HUES6 (cell line): ENCODE measurements around the gene TTC4.

ENCODE experiments used
- H3K27ac ChIP-seq: 2 replicates; pipeline ENCODE4 v1.7.0; 2013; ENCODE audit warnings: low read depth, mild to moderate bottlenecking, low read length, inconsistent platforms
- H3K27me3 ChIP-seq: 2 replicates; pipeline ENCODE4 v1.6.1; 2013; ENCODE audit warnings: low read length; ENCODE audit not compliant: control insufficient read depth, insufficient read depth
- H3K36me3 ChIP-seq: 2 replicates; pipeline ENCODE4 v1.6.1; 2013; ENCODE audit warnings: low read length; ENCODE audit not compliant: control insufficient read depth, insufficient read depth
- H3K4me1 ChIP-seq: 2 replicates; pipeline ENCODE4 v1.6.1; 2013; ENCODE audit warnings: low read length; ENCODE audit not compliant: control insufficient read depth, insufficient read depth
- H3K4me3 ChIP-seq: 2 replicates; pipeline ENCODE4 v1.5.1; 2013; ENCODE audit warnings: low read depth, low read length
- H3K9ac ChIP-seq: one replicate; pipeline ENCODE4 v1.6.1; 2013; ENCODE audit warnings: mild to moderate bottlenecking, low read length
- H3K9me3 ChIP-seq: 2 replicates; pipeline ENCODE4 v1.6.1; 2013; ENCODE audit warnings: low read depth, low read length; ENCODE audit not compliant: control insufficient read depth, insufficient read depth

The TTC4 gene

GRCh38 chr1:54723985-54724384 is 8.3 kb downstream of the TTC4 start:
- H3K4me3 ChIP-seq: no peak overlapping the region
- H3K9me3 ChIP-seq: no peaks in the 10 kb centered on the region
- H3K27me3 ChIP-seq: no peaks in the 10 kb centered on the region
- H3K4me1 ChIP-seq: peaks cover 9% of the 10 kb centered on the region; the same call in 1 of the 2 replicates
- peaks cover 91% of the 10 kb centered on the region for H3K36me3 ChIP-seq
- no peak overlapping the region for H3K9ac ChIP-seq
- no peak overlapping the region for H3K27ac ChIP-seq

- Histone ChIP-seq H3K27ac (no peak overlapping the region), H3K9ac (no peak overlapping the region), H3K9me3 (no peaks in the 10 kb centered on the region), H3K4me1 (peaks cover 9% of the 10 kb centered on the region; the same call in 1 of the 2 replicates), H3K36me3 (peaks cover 92% of the 10 kb centered on the region), H3K27me3 (no peaks in the 10 kb centered on the region), H3K4me3 (no peak overlapping the region)
Observed at GRCh38 chr1:54724771-54725170, 9.1 kb downstream of the TTC4 start.

DNA sequence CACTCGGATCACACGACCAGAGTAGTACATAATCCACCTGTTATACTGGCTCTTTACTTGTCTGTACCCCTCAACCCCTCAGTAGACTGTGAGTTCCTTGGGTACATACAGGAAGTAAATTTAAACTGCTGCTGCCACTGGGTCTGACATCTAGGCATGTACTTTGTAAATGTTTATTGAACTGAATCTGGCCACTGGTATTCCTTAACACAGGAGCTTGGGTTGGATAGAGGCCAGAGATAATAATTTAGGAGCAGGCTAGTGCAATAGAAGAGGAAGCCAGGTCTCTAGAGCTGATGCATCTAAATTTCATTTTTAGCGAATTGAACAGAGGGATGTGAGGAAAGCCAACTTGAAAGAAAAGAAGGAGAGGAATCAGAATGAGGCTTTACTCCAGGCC is 12.4 kb downstream of the TTC4 start:
- Histone ChIP-seq H3K27ac (no peak overlapping the region), H3K4me1 (no peaks in the 10 kb centered on the region), H3K9ac (no peak overlapping the region), H3K27me3 (no peaks in the 10 kb centered on the region), H3K36me3 (peaks cover 88% of the 10 kb centered on the region), H3K4me3 (no peak overlapping the region), H3K9me3 (no peaks in the 10 kb centered on the region)

DNA sequence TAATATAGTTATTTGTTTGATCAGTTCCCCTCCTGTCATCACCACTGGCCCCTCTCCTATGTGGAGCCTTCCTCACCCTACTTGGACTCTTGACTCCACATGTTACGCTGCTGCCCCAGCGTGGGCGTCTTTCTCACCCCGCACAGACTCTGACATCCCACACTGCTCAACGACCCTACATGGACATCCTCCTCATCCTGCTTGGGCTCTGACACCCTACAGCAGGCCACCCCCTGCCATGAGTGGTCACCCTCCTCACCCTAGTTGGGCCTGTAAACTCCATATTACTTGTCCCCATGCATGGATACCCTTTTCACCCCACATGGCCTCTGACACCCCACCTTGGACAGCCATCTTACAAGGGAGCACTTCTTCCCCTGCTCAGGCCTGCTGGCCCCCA is 21.0 kb downstream of the TTC4 start:
- Histone ChIP-seq H3K36me3 (peaks cover 76% of the 10 kb centered on the region), H3K27me3 (no peaks in the 10 kb centered on the region), H3K9ac (no peak overlapping the region), H3K27ac (no peak overlapping the region), H3K9me3 (no peaks in the 10 kb centered on the region), H3K4me1 (no peaks in the 10 kb centered on the region), H3K4me3 (no peak overlapping the region)

GRCh38 chr1:54738244-54738643 is 22.6 kb downstream of the TTC4 start:
- Histone ChIP-seq H3K9me3 (no peaks in the 10 kb centered on the region), H3K27me3 (no peaks in the 10 kb centered on the region), H3K36me3 (peaks cover 82% of the 10 kb centered on the region), H3K9ac (no peak overlapping the region), H3K27ac (no peak overlapping the region), H3K4me1 (peaks cover under 1% of the 10 kb centered on the region; the same call in 1 of the 2 replicates), H3K4me3 (no peak overlapping the region)

DNA sequence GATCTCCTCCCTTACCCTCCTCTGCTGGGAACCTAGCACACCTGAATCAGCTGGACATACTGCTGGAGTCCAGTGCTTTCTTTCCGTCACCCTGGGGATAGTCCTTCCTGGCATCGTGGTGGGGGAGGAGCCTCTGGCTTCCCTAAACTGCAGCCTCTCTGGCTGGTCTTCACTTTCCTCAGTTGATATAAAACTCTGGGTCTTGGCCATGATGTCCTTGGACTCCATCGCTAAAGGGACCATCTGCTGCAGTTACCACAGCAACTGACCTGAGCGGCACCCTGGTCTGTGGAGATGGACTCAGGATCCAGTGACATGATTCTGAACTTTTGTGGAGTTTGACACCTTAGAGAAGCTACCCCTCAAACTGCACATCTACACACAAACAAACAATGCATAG is 25.9 kb downstream of the TTC4 start:
- Histone ChIP-seq H3K27ac (no peak overlapping the region), H3K4me1 (peaks cover 3% of the 10 kb centered on the region; the same call in 1 of the 2 replicates), H3K27me3 (no peaks in the 10 kb centered on the region), H3K4me3 (no peak overlapping the region), H3K9ac (no peak overlapping the region), H3K36me3 (peaks cover 64% of the 10 kb centered on the region), H3K9me3 (no peaks in the 10 kb centered on the region; the same call in 1 of the 2 replicates)

DNA sequence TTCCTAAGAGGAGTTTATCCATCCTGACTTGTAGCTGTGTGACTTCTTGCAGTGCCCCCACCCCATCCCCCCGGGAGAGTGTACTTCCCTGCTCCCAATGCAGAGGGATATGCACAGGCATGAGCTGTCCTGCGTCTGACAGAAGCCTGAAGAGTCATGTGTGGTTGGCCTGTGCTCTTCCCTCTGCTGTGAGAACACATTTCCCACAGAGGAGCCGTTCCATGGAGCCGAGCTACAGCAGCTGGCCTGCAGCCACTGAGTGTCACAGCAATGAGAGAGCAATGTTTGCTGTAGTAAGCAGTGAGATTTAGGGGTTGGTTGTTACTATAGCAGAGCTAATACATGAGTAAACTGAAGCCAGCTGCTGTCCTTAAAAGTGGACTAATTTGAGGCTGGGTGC is 26.6 kb downstream of the TTC4 start:
- Histone ChIP-seq H3K9me3 (no peaks in the 10 kb centered on the region; the same call in 1 of the 2 replicates), H3K36me3 (peaks cover 56% of the 10 kb centered on the region), H3K27me3 (no peaks in the 10 kb centered on the region), H3K9ac (no peak overlapping the region), H3K27ac (no peak overlapping the region), H3K4me1 (peaks cover 3% of the 10 kb centered on the region; the same call in 1 of the 2 replicates), H3K4me3 (no peak overlapping the region)

- H3K27ac ChIP-seq: no peak overlapping the region
- no peak overlapping the region for H3K9ac ChIP-seq
- peaks cover 45% of the 10 kb centered on the region for H3K36me3 ChIP-seq
- no peaks in the 10 kb centered on the region; the same call in 1 of the 2 replicates for H3K9me3 ChIP-seq
- H3K4me3 ChIP-seq: no peak overlapping the region
- peaks cover 3% of the 10 kb centered on the region; the same call in 1 of the 2 replicates for H3K4me1 ChIP-seq
- no peaks in the 10 kb centered on the region for H3K27me3 ChIP-seq
Observed at GRCh38 chr1:54743416-54744226, 28.0 kb downstream of the TTC4 start.

- H3K9me3 ChIP-seq: no peaks in the 10 kb centered on the region; the same call in 1 of the 2 replicates
- H3K27ac ChIP-seq: no peak overlapping the region
- peaks cover 3% of the 10 kb centered on the region; the same call in 1 of the 2 replicates for H3K4me1 ChIP-seq
- H3K27me3 ChIP-seq: no peaks in the 10 kb centered on the region
- H3K9ac ChIP-seq: no peak overlapping the region
- H3K36me3 ChIP-seq: peaks cover 38% of the 10 kb centered on the region
- H3K4me3 ChIP-seq: no peak overlapping the region
Observed at GRCh38 chr1:54744696-54745095, 29.0 kb downstream of the TTC4 start.

- no peak overlapping the region for H3K9ac ChIP-seq
- H3K4me1 ChIP-seq: peaks cover 3% of the 10 kb centered on the region; the same call in 1 of the 2 replicates
- no peaks in the 10 kb centered on the region; the same call in 1 of the 2 replicates for H3K27me3 ChIP-seq
- no peak overlapping the region for H3K27ac ChIP-seq
- peaks cover 32% of the 10 kb centered on the region for H3K36me3 ChIP-seq
- H3K4me3 ChIP-seq: no peak overlapping the region
- no peaks in the 10 kb centered on the region; the same call in 1 of the 2 replicates for H3K9me3 ChIP-seq
Observed at GRCh38 chr1:54745274-54745673, 29.6 kb downstream of the TTC4 start.

DNA sequence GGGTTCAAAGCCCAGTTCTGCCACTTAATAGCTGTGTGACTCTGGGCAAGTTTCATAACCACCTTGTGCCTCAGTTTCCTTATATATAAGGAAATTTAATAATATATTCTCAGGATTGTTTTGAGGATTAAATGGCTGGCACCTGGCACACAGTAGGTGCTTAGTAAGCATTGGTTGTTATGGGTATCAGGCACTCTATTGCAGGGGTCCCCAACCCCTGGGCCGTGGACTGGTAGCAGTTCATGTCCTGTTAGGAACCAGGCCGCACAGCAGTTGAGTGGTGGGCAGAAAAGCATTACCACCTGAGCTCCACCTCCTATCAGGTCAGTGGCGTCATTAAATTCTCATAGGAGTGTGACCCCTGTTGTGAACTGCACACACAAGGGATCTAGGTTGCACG is 30.2 kb downstream of the TTC4 start:
- peaks cover 3% of the 10 kb centered on the region; the same call in 1 of the 2 replicates for H3K4me1 ChIP-seq
- H3K36me3 ChIP-seq: peaks cover 27% of the 10 kb centered on the region
- no peaks in the 10 kb centered on the region; the same call in 1 of the 2 replicates for H3K9me3 ChIP-seq

More for the DNA sequence above, 30.2 kb downstream of the TTC4 start:
- Histone ChIP-seq H3K27ac (no peak overlapping the region), H3K27me3 (peaks cover 2% of the 10 kb centered on the region; the same call in 1 of the 2 replicates), H3K4me3 (no peak overlapping the region), H3K9ac (no peak overlapping the region)
